OCI-LY7 (cell line): ENCODE data around the gene IQCH. TPM values are rescaled to one million over a fixed set of nuclear protein-coding genes. Genes with fewer than 3 reads are reported as not detected.

Source experiments
- BruUV-seq: library from RNA; stranded (reverse); fragments of 400-500 nt; replicated peaks from 2 replicates; lab custom pipeline; 2021; lab: Mats Ljungman, UMichigan
- CTCF ChIA-PET: fragments of 300-600 bp; sonication (Branson Sonifier 250); formaldehyde crosslinking; loops from one replicate; lab custom pipeline; 2022; ENCODE audit warnings: antibody characterized with exemption; ENCODE audit not compliant: unreplicated experiment; lab: Charles Lee
- POLR2A ChIA-PET: fragments of 300-600 bp; sonication (Branson Sonifier 250); formaldehyde crosslinking; loops from one replicate; lab custom pipeline; 2022; ENCODE audit warnings: antibody characterized with exemption; lab: Charles Lee
- DNase-seq: peaks from one replicate; pipeline ENCODE4 v3.0.0-alpha.2; 2015; ENCODE audit warnings: low spot score
- H2AFZ ChIP-seq: fragments of 200-600 bp; sonication (generic), shearing (Covaris generic); 2 replicates; pipeline ENCODE4 v1.6.1; 2014; ENCODE audit warnings: mild to moderate bottlenecking, antibody characterized with exemption, low read length, moderate library complexity
- H3K27ac ChIP-seq: fragments of 200-600 bp; sonication (generic); 2 replicates; pipeline ENCODE4 v1.5.1; 2014; ENCODE audit warnings: mixed run types, low read depth, mild to moderate bottlenecking, moderate library complexity, low read length, inconsistent platforms; ENCODE audit not compliant: poor library complexity, severe bottlenecking
- H3K36me3 ChIP-seq: fragments of 200-600 bp; sonication (generic); 2 replicates; pipeline ENCODE4 v1.6.1; 2014; ENCODE audit warnings: mild to moderate bottlenecking, antibody characterized with exemption, low read length, moderate library complexity, mixed read lengths; ENCODE audit not compliant: insufficient read depth
- H3K4me1 ChIP-seq: fragments of 200-600 bp; sonication (generic); 2 replicates; pipeline ENCODE4 v1.5.1; 2014; ENCODE audit warnings: mild to moderate bottlenecking, low read length; ENCODE audit not compliant: insufficient read depth, poor library complexity, severe bottlenecking
- H3K4me2 ChIP-seq: fragments of 200-600 bp; sonication (generic); 2 replicates; pipeline ENCODE4 v1.6.1; 2014; ENCODE audit warnings: mild to moderate bottlenecking, low read length
- H3K4me3 ChIP-seq: fragments of 200-600 bp; sonication (generic); 2 replicates; pipeline ENCODE4 v1.5.1; 2014; ENCODE audit warnings: mild to moderate bottlenecking, low read depth, low read length; ENCODE audit not compliant: poor library complexity, severe bottlenecking
- H3K79me2 ChIP-seq: fragments of 200-600 bp; sonication (generic); 2 replicates; pipeline ENCODE4 v1.6.1; 2016; ENCODE audit warnings: low read depth, mild to moderate bottlenecking, low read length, moderate library complexity, mixed read lengths; ENCODE audit not compliant: insufficient read depth
- H3K9me2 ChIP-seq: fragments of 200-600 bp; sonication (generic); 2 replicates; pipeline ENCODE4 v1.6.1; 2016; ENCODE audit warnings: mild to moderate bottlenecking, low read length, mixed read lengths; ENCODE audit not compliant: insufficient read depth
- H3K9me3 ChIP-seq: fragments of 200-600 bp; sonication (generic); 2 replicates; pipeline ENCODE4 v1.6.1; 2014; ENCODE audit warnings: mild to moderate bottlenecking, mixed run types, low read length, mixed read lengths
- H4K20me1 ChIP-seq: fragments of 200-600 bp; sonication (generic); 2 replicates; pipeline ENCODE4 v1.6.1; 2014; ENCODE audit warnings: mild to moderate bottlenecking, antibody characterized with exemption, low read length, moderate library complexity, mixed read lengths; ENCODE audit not compliant: insufficient read depth
- EZH2phosphoT487 ChIP-seq: fragments of 200-600 bp; sonication (generic); IDR thresholded peaks from 2 replicates; pipeline ENCODE4 v1.6.1; 2018; ENCODE audit warnings: low read depth, borderline replicate concordance, mild to moderate bottlenecking, mixed run types, antibody characterized with exemption, low read length, moderate library complexity, mixed read lengths
- intact Hi-C: fragments of 100-400 bp; cut with micrococcal nuclease; formaldehyde crosslinking; loops from one replicate; pipeline ENCODE4 v1.10.0; 2022; ENCODE audit not compliant: unreplicated experiment
- total RNA-seq, 2 experiments: library from RNA; depleted of rRNA in 1 of 2; stranded (reverse); fragments of >200 nt in 1 of 2; shearing (Covaris generic) in 1 of 2; gene quantifications; 2 replicates each; pipeline ENCODE4 v1.2.3, GENCODE V29; 2014 to 2022
- TF ChIP-seq, protein P1 (sequence below): fragments of 200-600 bp; sonication (generic); conservative IDR thresholded peaks from 2 replicates; pipeline ENCODE4 v1.5.1; 2014; ENCODE audit warnings: mild to moderate bottlenecking, antibody characterized with exemption, low read length, moderate library complexity, mixed read lengths

The IQCH gene
- total RNA-seq, 2 experiments from 2014 or later = 3.9 to 5.8 TPM

- no peak overlapping the region for H3K4me3 ChIP-seq
- ChIA-PET POLR2A (no interaction called here), CTCF (no interaction called here)
- no peaks in the 10 kb centered on the region for H3K36me3 ChIP-seq
- H2AFZ ChIP-seq = no peak overlapping the region
- H3K4me2 ChIP-seq = no peak overlapping the region
- no peak for DNase-seq
- intact Hi-C loops = no loop called here
- no peaks in the 10 kb centered on the region for H3K4me1 ChIP-seq
- no peaks in the 10 kb centered on the region for H3K9me3 ChIP-seq
- BruUV-seq = no TSS peak
- TF ChIP-seq, protein P1, sequence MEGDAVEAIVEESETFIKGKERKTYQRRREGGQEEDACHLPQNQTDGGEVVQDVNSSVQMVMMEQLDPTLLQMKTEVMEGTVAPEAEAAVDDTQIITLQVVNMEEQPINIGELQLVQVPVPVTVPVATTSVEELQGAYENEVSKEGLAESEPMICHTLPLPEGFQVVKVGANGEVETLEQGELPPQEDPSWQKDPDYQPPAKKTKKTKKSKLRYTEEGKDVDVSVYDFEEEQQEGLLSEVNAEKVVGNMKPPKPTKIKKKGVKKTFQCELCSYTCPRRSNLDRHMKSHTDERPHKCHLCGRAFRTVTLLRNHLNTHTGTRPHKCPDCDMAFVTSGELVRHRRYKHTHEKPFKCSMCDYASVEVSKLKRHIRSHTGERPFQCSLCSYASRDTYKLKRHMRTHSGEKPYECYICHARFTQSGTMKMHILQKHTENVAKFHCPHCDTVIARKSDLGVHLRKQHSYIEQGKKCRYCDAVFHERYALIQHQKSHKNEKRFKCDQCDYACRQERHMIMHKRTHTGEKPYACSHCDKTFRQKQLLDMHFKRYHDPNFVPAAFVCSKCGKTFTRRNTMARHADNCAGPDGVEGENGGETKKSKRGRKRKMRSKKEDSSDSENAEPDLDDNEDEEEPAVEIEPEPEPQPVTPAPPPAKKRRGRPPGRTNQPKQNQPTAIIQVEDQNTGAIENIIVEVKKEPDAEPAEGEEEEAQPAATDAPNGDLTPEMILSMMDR = no peak
- no peak for TF ChIP-seq EZH2phosphoT487
- H3K27ac ChIP-seq = no peak overlapping the region
- no peaks in the 10 kb centered on the region for H3K9me2 ChIP-seq
- H4K20me1 ChIP-seq = no peaks in the 10 kb centered on the region
- H3K79me2 ChIP-seq = no peaks in the 10 kb centered on the region
These were observed 215.1 kb downstream of the IQCH start for GRCh38 chr15:67469680-67470079.

- TF ChIP-seq, protein P1 = no peak
- TF ChIP-seq EZH2phosphoT487 = no peak
- CTCF ChIA-PET = no interaction called here
- BruUV-seq = no TSS peak
These were observed 218.4 kb downstream of the IQCH start for GRCh38 chr15:67472957-67473356.

GRCh38 chr15:67474405-67475110, 220.0 kb downstream of the IQCH start:
- ChIA-PET POLR2A (interaction anchor here (0.7 kb wide), 1 partner anchor 229 kb away, joined by 3 read pairs; no protein-coding TSS in a partner anchor), CTCF (no interaction called here)
- Histone ChIP-seq H3K79me2 (no peaks in the 10 kb centered on the region), H3K4me1 (no peaks in the 10 kb centered on the region), H4K20me1 (no peaks in the 10 kb centered on the region), H3K4me3 (no peak overlapping the region), H3K9me2 (no peaks in the 10 kb centered on the region), H3K36me3 (no peaks in the 10 kb centered on the region), H2AFZ (no peak overlapping the region), H3K27ac (no peak overlapping the region), H3K4me2 (no peak overlapping the region), H3K9me3 (no peaks in the 10 kb centered on the region)
- no TSS peak for BruUV-seq
- TF ChIP-seq EZH2phosphoT487 = no peak
- TF ChIP-seq, protein P1 = no peak
- intact Hi-C loops = no loop called here
- DNase-seq = no peak

More at GRCh38 chr15:67472957-67473356, 218.4 kb downstream of the IQCH start:
- DNase-seq = no peak
- POLR2A ChIA-PET = no interaction called here
- H3K4me1 ChIP-seq = no peaks in the 10 kb centered on the region
- intact Hi-C loops = no loop called here
- H3K4me2 ChIP-seq = no peak overlapping the region
- no peaks in the 10 kb centered on the region for H4K20me1 ChIP-seq
- H2AFZ ChIP-seq = no peak overlapping the region
- H3K79me2 ChIP-seq = no peaks in the 10 kb centered on the region
- H3K9me3 ChIP-seq = no peaks in the 10 kb centered on the region
- H3K9me2 ChIP-seq = no peaks in the 10 kb centered on the region
- H3K27ac ChIP-seq = no peak overlapping the region
- no peaks in the 10 kb centered on the region for H3K36me3 ChIP-seq
- no peak overlapping the region for H3K4me3 ChIP-seq
